Stimulated activated CD8-positive, alpha-beta memory T cell treated with anti-CD3 and anti-CD28 coated beads, Interleukin-7, amount 100 ng/mL, for 1 hour (primary cell): ENCODE data around the gene MACIR.
"Not testable (repeated sequence)": the region's sequence is repeated elsewhere in the genome, so short reads cannot be mapped to it uniquely, and the experiment has no call there.

ENCODE experiments used
- DNase-seq, 2 donors: peaks; one replicate each; pipeline ENCODE4 v3.0.0-alpha.2; 2020; ENCODE audit warnings: low read depth in 2 of 2

The MACIR gene, protein sequence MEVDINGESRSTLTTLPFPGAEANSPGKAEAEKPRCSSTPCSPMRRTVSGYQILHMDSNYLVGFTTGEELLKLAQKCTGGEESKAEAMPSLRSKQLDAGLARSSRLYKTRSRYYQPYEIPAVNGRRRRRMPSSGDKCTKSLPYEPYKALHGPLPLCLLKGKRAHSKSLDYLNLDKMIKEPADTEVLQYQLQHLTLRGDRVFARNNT

DNA sequence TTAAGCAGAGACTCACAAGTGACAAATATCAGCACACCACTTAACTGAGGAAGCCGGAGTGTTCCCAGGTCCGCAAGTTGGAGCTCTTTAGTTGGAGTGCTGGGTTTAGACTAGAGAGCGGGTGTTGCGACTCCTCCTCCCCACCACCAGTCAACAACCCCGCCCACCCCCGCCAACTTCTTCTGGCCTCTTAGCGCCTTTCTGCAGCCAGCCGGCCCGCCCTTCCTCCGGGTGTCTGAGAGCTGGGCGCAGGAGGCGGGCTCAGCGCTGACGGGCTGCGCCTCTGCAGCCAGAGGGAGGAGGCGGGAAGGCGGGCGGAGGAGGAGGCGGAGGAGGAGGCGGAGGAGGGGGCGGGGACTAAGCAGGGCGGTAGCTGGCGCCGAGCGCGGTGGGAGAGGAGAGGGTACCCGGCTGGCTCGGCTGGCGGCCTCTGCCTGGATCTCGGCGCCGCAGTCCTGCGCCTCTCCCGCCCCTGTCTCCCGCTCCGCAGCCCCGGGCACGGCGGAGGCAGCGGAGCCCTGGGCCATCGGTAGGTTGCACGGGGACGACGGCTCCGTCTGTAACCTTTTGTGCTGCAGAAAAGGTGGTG lies at the start of gene MACIR:
Gene MACIR, plus strand, starts transcription at position 396 of the 589 bp plus-strand sequence. CDS start 17,157 bp downstream, outside the sequence.
- peak; percentile 86 to 88 for DNase-seq

- no peak for DNase-seq
Measured at GRCh38 chr5:103209065-103209464, 49.5 kb upstream of the MACIR start.

- no peak for DNase-seq
Measured at GRCh38 chr5:103210952-103211351, 47.6 kb upstream of the MACIR start.

DNA sequence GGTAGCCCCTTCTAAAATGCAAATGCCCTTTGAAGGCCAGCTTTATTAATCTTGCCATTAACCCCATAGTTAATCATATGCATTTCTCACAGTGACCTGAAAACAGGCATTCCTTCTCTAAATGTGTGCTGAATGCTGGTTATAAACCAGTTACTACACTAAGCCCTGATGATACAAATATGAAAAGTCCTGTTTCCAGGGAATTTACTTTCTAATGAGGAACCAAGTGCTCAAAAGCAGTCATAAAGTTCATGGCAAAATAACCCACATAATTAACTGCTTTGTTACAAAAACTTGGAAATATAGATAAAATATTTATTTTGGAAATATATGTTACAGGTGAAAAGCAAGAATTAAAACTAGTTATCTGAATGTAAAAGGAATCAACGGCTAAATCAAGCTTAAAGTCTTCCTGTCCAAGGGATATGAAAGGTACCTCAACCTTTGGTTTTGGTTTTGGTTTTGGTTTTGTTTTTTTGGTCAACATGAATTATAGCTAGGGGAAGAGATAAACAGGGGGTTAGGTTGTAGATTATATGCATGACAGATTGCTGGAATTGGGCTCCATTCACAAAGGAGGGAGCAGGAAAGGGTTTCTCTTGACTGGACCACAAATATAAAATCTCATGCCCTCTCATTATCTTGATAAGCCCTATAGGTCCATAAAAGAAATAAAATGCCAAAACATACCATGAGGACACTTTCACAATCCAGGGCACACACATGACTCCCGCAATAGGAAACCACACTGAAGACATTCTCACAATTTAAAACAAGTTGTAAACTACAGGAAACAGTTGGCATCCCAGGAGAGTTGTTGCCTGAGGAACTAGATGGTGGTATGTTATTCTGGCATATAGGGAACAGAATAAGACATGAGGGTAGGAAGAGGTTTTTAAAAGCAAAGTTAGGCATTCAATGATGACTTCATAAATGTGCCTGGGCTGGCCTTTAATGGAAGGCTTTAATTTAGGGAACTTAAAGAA lies 46.7 kb upstream of the MACIR start:
- DNase-seq: no peak

DNA sequence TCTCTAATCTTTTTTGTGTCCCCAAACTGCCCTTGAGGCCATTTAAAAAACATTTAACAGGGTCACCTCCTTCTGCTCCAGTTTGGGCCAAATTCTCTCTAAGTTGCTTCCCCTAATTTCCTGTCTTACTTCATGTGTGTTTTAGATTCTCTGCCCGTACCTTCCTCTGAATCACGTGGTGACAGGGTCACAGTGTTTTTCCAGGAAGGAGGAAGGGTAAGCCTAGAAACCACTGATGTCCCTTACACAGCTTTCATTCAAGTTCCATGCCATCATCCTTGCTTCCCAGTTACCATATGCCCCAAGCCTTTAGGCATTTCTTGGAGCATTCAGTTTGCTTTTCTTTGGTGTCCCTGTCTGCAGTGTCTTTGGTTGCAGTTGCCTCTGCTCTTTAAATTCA lies 42.4 kb upstream of the MACIR start:
- no peak for DNase-seq

DNA sequence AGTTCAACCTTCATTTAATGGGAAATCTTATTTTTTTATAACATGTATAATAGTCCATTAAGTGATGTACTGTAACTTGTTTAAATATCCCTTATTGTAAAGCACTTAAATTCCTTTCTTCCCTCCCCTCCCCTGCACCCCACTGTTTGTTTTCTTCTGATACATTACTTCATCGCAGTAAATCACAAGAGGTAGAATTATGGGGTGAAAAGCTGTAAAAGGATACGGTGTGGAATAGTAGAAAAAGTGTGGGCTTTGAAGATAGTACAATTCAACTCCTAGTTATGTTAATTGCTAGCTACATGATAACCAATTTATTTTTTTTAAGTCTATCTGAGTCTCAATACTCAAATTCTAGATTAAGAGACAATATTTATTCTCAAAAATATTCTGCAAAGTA lies 41.9 kb upstream of the MACIR start:
- no peak for DNase-seq

GRCh38 chr5:103217101-103217500 lies 41.5 kb upstream of the MACIR start:
- no peak for DNase-seq

DNA sequence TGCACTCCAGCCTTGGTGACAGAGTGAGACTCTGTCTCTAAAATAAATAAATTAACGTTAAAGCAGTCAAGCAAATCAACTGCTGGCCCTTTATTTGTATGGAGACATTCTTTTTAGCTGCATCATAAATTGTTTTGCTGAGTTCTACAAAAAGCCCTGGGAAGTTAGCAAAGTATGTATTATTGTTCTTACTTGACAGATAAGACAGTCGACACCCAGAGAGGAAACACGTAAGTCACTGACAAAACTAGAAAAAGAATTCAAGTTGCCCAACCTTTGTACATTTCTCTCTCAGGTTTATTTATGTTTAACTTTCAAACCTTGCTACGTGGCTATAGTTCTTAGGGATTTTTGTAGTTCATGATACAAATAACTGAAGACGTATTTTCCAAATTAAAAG lies 40.4 kb upstream of the MACIR start:
- no peak for DNase-seq

DNA sequence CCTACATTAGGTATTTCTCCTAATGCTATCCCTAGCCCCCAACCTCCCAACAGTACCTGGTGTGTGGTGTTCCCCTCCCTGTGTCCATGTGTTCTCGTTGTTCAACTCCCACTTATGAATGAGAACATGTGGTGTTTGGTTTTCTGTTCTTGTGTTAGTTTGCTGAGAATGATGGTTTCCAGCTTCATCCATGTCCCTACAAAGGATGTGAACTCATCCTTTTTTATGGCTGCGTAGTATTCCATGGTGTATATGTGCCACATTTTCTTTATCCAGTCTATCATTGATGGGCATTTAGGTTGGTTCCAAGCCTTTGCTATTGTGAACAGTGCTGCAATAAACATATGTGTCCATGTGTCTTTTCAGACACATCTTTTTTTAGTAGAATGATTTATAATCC lies 39.5 kb upstream of the MACIR start:
- DNase-seq: not testable (repeated sequence)

DNA sequence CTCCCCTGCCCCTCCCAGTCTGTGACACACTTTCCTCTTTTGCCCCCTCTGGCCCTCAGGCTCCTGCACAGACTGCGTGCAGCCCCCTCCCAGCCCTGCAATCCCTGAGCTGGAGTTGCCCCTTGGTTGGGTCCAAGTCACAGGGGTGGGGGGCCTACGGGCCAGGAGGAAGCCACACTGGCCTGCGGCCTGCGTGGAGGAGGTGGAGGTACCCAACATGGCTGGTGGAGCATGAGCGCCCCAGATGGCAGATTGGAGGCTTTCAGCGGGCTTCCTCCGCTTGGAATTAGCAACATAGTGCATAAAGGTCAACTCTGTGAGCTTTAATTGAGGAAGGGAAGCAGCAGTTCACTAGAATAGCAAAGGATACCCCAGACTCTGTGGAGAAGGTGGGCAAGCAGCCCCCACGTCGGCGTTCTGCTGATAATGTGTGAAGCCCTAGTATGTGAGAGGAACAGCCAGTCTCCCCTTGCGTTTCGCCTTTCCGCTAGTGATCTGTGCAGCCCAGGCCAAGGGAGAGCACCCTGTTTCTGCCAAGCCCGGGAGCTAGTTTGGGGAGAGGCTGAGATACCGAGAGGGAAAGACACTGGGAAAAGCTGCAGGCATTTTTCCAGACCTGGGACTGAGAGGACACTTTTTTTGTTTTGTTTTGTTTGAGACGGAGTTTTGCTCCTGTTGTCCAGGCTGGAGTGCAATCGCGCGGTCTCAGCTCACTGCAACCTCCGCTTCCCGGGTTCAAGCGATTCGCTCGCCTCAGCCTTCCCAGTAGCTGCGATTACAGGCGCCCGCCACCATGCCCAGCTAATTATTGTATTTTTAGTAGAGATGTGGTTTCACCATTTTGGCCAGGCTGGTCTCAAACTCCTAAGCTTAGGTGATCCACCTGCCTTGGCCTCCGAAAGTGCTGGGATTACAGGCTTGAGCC lies 35.3 kb upstream of the MACIR start:
- DNase-seq: no peak

DNA sequence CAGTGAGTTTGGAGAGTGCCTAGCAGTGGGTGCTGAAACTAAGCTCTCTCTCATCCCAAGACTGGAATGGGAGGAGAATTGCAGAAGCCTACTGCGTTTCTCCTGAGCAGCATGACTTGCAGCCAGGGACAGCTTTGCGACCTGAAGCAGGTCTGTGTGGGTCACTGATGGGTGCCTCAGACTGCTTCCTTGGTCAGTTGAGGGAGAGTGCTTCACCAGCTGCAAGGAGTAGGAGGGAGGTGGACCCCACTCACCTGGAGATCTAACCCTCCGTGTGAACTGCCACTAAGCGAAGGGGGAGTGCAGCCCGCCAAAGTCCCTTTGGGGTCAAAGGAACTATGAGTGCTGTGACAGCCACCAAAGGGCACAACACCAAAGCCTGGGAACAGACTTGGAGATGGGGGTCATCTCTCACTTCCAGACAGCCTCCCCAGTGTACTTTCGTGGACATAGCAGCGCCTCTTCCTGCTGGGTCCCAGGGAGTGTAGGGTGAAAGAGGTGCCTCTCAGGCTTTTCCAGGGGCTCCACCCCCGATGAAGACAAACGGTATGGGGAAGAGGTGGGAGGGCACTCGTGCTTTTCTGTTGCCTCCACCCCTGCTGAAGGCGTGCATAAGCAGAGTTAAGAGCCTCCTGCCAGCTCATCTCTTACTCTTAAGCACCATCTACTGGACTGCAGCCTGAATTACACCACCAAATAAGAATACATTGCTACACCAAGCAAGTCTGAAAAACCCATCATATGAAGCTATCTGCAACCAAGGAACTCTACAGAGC lies 34.3 kb upstream of the MACIR start:
- DNase-seq: no peak

GRCh38 chr5:103224894-103225246 lies 33.7 kb upstream of the MACIR start:
- DNase-seq: no peak

DNA sequence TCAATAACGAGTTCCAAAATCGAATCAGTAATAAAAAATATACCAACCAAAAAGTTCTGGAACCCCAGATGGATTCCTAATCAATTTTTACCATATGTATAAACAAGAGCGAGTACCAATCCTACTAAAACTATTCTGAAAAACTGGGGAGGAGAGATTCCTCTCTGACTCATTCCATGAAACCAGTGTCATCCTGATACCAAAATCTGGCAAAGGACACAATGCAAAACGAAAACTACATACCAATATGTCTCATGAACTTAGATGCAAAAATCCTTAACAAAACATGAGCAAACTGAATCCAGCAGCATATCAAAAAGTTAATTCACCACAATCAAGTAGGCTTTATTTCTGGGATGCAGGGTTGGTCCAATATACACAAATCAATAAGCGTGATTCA lies 30.5 kb upstream of the MACIR start:
- DNase-seq: no peak

DNA sequence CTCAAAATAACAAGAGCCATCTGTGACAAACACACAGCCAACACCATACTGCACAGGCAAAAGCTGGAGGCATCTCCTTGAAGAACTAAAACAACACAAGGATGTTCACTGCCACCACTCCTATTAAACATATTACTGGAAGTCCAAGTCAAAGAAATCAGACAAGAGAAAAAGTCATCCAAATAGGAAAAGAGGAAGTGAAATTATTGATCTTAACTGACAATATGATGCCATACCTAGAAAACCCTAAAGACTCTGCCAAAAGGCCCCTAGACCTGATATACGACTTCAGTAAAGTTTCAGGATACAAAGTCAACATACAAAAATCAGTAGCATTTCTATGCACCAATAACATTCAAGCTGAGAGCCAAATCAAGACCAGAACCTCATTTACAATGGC lies 30.0 kb upstream of the MACIR start:
- DNase-seq: no peak

- no peak for DNase-seq
Measured at GRCh38 chr5:103232393-103232999, 26.1 kb upstream of the MACIR start.

- no peak for DNase-seq
Measured at GRCh38 chr5:103234239-103234975, 24.2 kb upstream of the MACIR start.

- no peak for DNase-seq
Measured at GRCh38 chr5:103235891-103236290, 22.7 kb upstream of the MACIR start.

DNA sequence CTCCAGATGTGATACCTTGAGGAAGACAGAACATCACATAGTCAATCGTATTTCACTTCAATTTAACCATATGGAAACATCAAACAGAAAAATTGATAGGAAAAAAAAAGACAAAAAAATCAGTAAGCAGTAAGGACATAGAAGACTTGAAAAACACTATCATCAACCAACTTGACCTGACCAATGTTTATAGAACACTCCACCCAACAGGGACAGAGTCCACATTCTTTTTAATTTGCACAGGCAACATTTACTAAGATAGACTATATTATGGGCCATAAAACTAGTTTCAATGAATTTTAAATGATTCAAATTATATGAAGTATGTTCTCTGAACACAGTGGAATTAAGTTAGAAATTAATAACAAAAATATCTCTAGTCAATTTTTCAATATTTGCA lies 20.8 kb upstream of the MACIR start:
- DNase-seq: no peak

GRCh38 chr5:103243665-103244064 lies 14.9 kb upstream of the MACIR start:
- no peak for DNase-seq

- no peak for DNase-seq
Measured at GRCh38 chr5:103244398-103244797, 14.2 kb upstream of the MACIR start.
